ENCODE measurements around the gene WNT7A.
"Not testable (repeated sequence)": the region's sequence is repeated elsewhere in the genome, so short reads cannot be mapped to it uniquely, and the experiment has no call there.

Gene WNT7A

GRCh38 chr3:13861461-13861860, 18.4 kb downstream of the WNT7A start:
- peaks cover 41% of the 10 kb centered on the region for H3K4me1 Mint-ChIP-seq
- no peak overlapping the region for H3K4me3 Mint-ChIP-seq
- no peaks in the 10 kb centered on the region for H3K27me3 Mint-ChIP-seq
- peaks cover 2% of the 10 kb centered on the region for H3K36me3 Mint-ChIP-seq
- peak overlapping the region; percentile 48 for H3K27ac Mint-ChIP-seq
- H3K9me3 Mint-ChIP-seq = no peaks in the 10 kb centered on the region

GRCh38 chr3:13860001-13860400, 19.9 kb downstream of the WNT7A start:
- H3K27ac Mint-ChIP-seq = no peak overlapping the region
- H3K4me1 Mint-ChIP-seq = peaks cover 26% of the 10 kb centered on the region
- H3K4me3 Mint-ChIP-seq = no peak overlapping the region
- H3K9me3 Mint-ChIP-seq = no peaks in the 10 kb centered on the region
- peaks cover 2% of the 10 kb centered on the region for H3K36me3 Mint-ChIP-seq
- no peaks in the 10 kb centered on the region for H3K27me3 Mint-ChIP-seq

- Mint-ChIP-seq H3K9me3 (no peaks in the 10 kb centered on the region), H3K27ac (no peak overlapping the region), H3K4me1 (peaks cover 19% of the 10 kb centered on the region), H3K4me3 (no peak overlapping the region), H3K27me3 (no peaks in the 10 kb centered on the region), H3K36me3 (peaks cover 2% of the 10 kb centered on the region)
These were observed 20.9 kb downstream of the WNT7A start for GRCh38 chr3:13858768-13859520.

GRCh38 chr3:13857702-13858380, 22.0 kb downstream of the WNT7A start:
- peaks cover 4% of the 10 kb centered on the region for H3K36me3 Mint-ChIP-seq
- H3K27ac Mint-ChIP-seq = no peak overlapping the region
- no peaks in the 10 kb centered on the region for H3K9me3 Mint-ChIP-seq
- H3K4me1 Mint-ChIP-seq = peaks cover 21% of the 10 kb centered on the region
- no peaks in the 10 kb centered on the region for H3K27me3 Mint-ChIP-seq
- no peak overlapping the region for H3K4me3 Mint-ChIP-seq

- not testable (repeated sequence) for H3K4me3 Mint-ChIP-seq, H3K36me3 Mint-ChIP-seq, H3K9me3 Mint-ChIP-seq, H3K27ac Mint-ChIP-seq, H3K27me3 Mint-ChIP-seq
- H3K4me1 Mint-ChIP-seq = peaks cover 24% of the 10 kb centered on the region
These were observed 23.2 kb downstream of the WNT7A start for GRCh38 chr3:13856628-13857027.

GRCh38 chr3:13856006-13856405, 23.9 kb downstream of the WNT7A start:
- no peak overlapping the region for H3K27ac Mint-ChIP-seq
- H3K36me3 Mint-ChIP-seq = peaks cover 4% of the 10 kb centered on the region
- no peaks in the 10 kb centered on the region for H3K27me3 Mint-ChIP-seq
- no peaks in the 10 kb centered on the region for H3K9me3 Mint-ChIP-seq
- H3K4me1 Mint-ChIP-seq = peaks cover 29% of the 10 kb centered on the region
- H3K4me3 Mint-ChIP-seq = no peak overlapping the region

GRCh38 chr3:13854492-13854891, 25.4 kb downstream of the WNT7A start:
- no peaks in the 10 kb centered on the region for H3K27me3 Mint-ChIP-seq
- no peak overlapping the region for H3K27ac Mint-ChIP-seq
- H3K9me3 Mint-ChIP-seq = no peaks in the 10 kb centered on the region
- peaks cover 32% of the 10 kb centered on the region for H3K4me1 Mint-ChIP-seq
- H3K36me3 Mint-ChIP-seq = peaks cover 4% of the 10 kb centered on the region
- no peak overlapping the region for H3K4me3 Mint-ChIP-seq

GRCh38 chr3:13853978-13854296, 25.9 kb downstream of the WNT7A start:
- no peaks in the 10 kb centered on the region for H3K9me3 Mint-ChIP-seq
- no peaks in the 10 kb centered on the region for H3K27me3 Mint-ChIP-seq
- peaks cover 34% of the 10 kb centered on the region for H3K4me1 Mint-ChIP-seq
- H3K36me3 Mint-ChIP-seq = peaks cover 4% of the 10 kb centered on the region
- no peak overlapping the region for H3K27ac Mint-ChIP-seq
- no peak overlapping the region for H3K4me3 Mint-ChIP-seq

GRCh38 chr3:13853256-13853977, 26.5 kb downstream of the WNT7A start:
- Mint-ChIP-seq H3K4me1 (peaks cover 38% of the 10 kb centered on the region), H3K36me3 (peaks cover 4% of the 10 kb centered on the region), H3K4me3 (no peak overlapping the region), H3K27me3 (no peaks in the 10 kb centered on the region), H3K27ac (peak overlapping the region; percentile 62), H3K9me3 (no peaks in the 10 kb centered on the region)

GRCh38 chr3:13852638-13853009, 27.2 kb downstream of the WNT7A start:
- Mint-ChIP-seq H3K4me3 (no peak overlapping the region), H3K9me3 (no peaks in the 10 kb centered on the region), H3K36me3 (peaks cover 4% of the 10 kb centered on the region), H3K27ac (no peak overlapping the region), H3K27me3 (no peaks in the 10 kb centered on the region), H3K4me1 (peaks cover 38% of the 10 kb centered on the region)

GRCh38 chr3:13851997-13852637, 27.8 kb downstream of the WNT7A start:
- no peak overlapping the region for H3K27ac Mint-ChIP-seq
- H3K36me3 Mint-ChIP-seq = peaks cover 6% of the 10 kb centered on the region
- H3K4me3 Mint-ChIP-seq = no peak overlapping the region
- peaks cover 34% of the 10 kb centered on the region for H3K4me1 Mint-ChIP-seq
- no peaks in the 10 kb centered on the region for H3K27me3 Mint-ChIP-seq
- H3K9me3 Mint-ChIP-seq = no peaks in the 10 kb centered on the region

GRCh38 chr3:13851091-13851849, 28.6 kb downstream of the WNT7A start:
- Mint-ChIP-seq H3K27me3 (no peaks in the 10 kb centered on the region), H3K27ac (no peak overlapping the region), H3K4me3 (no peak overlapping the region), H3K36me3 (peaks cover 6% of the 10 kb centered on the region), H3K4me1 (peaks cover 30% of the 10 kb centered on the region), H3K9me3 (no peaks in the 10 kb centered on the region)

GRCh38 chr3:13850161-13850945, 29.5 kb downstream of the WNT7A start:
- peaks cover 30% of the 10 kb centered on the region for H3K4me1 Mint-ChIP-seq
- H3K9me3 Mint-ChIP-seq = no peaks in the 10 kb centered on the region
- peaks cover 6% of the 10 kb centered on the region for H3K36me3 Mint-ChIP-seq
- no peak overlapping the region for H3K27ac Mint-ChIP-seq
- H3K4me3 Mint-ChIP-seq = no peak overlapping the region
- no peaks in the 10 kb centered on the region for H3K27me3 Mint-ChIP-seq

GRCh38 chr3:13849018-13849417, 30.9 kb downstream of the WNT7A start:
- H3K4me1 Mint-ChIP-seq = peaks cover 28% of the 10 kb centered on the region

More at GRCh38 chr3:13849018-13849417, 30.9 kb downstream of the WNT7A start:
- Mint-ChIP-seq H3K4me3 (no peak overlapping the region), H3K36me3 (peaks cover 6% of the 10 kb centered on the region), H3K27me3 (no peaks in the 10 kb centered on the region), H3K27ac (no peak overlapping the region), H3K9me3 (no peaks in the 10 kb centered on the region)
